Cardiac muscle cell (in vitro differentiated cells and primary cell): Measurements from ENCODE around the gene CDV3. TPM values are rescaled to one million over a fixed set of nuclear protein-coding genes. Genes with fewer than 3 reads are reported as not detected.

Source experiments
- DNase-seq, 2 donors: peaks; one replicate each; pipeline versions ENCODE4 v3.0.0 to v3.0.0-alpha.2; 2010 to 2017; ENCODE audit warnings: low read depth in 1 of 2, low spot score in 1 of 2
- H3K27ac ChIP-seq: fragments of 200-600 bp; sonication (generic); 2 replicates; pipeline ENCODE4 v1.5.1; 2016
- H3K27me3 ChIP-seq: fragments of 200-600 bp; sonication (generic); 2 replicates; pipeline ENCODE4 v1.6.0; 2016; ENCODE audit warnings: control low read depth
- H3K36me3 ChIP-seq: fragments of 200-600 bp; sonication (generic); 2 replicates; pipeline ENCODE4 v1.5.1; 2016; ENCODE audit warnings: control low read depth
- H3K4me1 ChIP-seq: fragments of 200-600 bp; sonication (generic); 2 replicates; pipeline ENCODE4 v1.8.1; 2017; ENCODE audit warnings: low read depth, mild to moderate bottlenecking, mixed run types
- H3K4me3 ChIP-seq: fragments of 200-600 bp; sonication (generic); 2 replicates; pipeline ENCODE4 v1.5.1; 2016; ENCODE audit warnings: mild to moderate bottlenecking
- H3K9me3 ChIP-seq: fragments of 200-600 bp; sonication (generic); 2 replicates; pipeline ENCODE4 v1.5.1; 2017; ENCODE audit warnings: low read depth, mild to moderate bottlenecking, control low read depth
- polyA plus RNA-seq: library from polyadenylated mRNA; unstranded; fragments of >200 nt; fragmentation: Nextera tagmentation; extraction: Ambion mirVana; gene quantifications from 2 replicates; pipeline ENCODE4 v1.2.1, GENCODE V29; 2016
- total RNA-seq: library from RNA; depleted of rRNA; stranded (reverse); fragments of >200 nt; gene quantifications from 2 replicates; pipeline ENCODE4 v1.2.3, GENCODE V29; 2016
- TF ChIP-seq, protein P1 (sequence below): IDR thresholded peaks from 2 replicates; pipeline ENCODE4 v1.5.1; 2012; ENCODE audit warnings: low read depth, mild to moderate bottlenecking, low read length

The CDV3 gene
- total and polyA plus RNA-seq, 2 experiments from 2014 or later = 56.7 to 100 TPM

DNA sequence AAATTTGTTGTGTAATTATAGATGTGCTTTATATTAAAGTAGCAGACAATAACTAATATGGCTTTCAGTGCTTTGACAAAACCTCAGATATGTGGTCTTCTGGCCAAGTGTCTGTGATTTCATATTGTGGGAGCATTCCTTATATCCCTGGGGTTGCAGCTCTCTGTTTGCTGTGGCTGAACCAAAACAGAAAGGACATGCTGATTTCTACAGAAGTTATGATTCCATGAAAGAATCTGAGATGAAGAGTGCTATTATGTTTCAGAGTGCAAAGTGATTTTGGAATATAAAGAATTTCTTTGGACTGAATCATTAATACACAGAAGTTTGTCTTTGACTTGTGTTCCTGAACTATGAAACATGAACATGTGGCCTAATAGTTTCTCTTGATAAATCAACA lies 36.5 kb downstream of the CDV3 start:
- TF ChIP-seq, protein P1, sequence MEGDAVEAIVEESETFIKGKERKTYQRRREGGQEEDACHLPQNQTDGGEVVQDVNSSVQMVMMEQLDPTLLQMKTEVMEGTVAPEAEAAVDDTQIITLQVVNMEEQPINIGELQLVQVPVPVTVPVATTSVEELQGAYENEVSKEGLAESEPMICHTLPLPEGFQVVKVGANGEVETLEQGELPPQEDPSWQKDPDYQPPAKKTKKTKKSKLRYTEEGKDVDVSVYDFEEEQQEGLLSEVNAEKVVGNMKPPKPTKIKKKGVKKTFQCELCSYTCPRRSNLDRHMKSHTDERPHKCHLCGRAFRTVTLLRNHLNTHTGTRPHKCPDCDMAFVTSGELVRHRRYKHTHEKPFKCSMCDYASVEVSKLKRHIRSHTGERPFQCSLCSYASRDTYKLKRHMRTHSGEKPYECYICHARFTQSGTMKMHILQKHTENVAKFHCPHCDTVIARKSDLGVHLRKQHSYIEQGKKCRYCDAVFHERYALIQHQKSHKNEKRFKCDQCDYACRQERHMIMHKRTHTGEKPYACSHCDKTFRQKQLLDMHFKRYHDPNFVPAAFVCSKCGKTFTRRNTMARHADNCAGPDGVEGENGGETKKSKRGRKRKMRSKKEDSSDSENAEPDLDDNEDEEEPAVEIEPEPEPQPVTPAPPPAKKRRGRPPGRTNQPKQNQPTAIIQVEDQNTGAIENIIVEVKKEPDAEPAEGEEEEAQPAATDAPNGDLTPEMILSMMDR = no peak
- Histone ChIP-seq H3K36me3 (peaks cover 49% of the 10 kb centered on the region), H3K9me3 (no peaks in the 10 kb centered on the region), H3K4me1 (no peaks in the 10 kb centered on the region), H3K27me3 (no peaks in the 10 kb centered on the region), H3K27ac (no peak overlapping the region), H3K4me3 (no peak overlapping the region)
- DNase-seq = peak in 1 of 2 donors; percentile 11

DNA sequence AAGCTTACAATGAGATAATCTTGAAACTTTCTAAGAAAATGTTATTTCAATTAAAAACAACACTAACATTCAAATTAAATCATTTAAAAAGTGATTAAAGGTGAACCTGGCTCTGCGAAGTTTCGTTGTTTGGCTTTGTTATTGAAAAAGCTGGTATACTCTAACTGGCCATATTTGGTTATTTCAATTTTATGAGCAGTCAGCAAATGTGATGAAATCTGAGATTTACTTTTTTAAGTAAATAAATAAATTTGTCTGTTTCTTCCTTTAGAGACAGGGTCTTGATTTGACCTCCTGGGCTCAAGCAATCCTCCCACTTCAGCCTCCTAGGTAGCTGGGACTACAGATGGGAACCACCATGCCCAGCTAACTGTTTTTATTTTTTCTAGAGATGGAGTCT lies 38.0 kb downstream of the CDV3 start:
- Histone ChIP-seq H3K9me3 (no peaks in the 10 kb centered on the region), H3K27ac (no peak overlapping the region), H3K4me3 (no peak overlapping the region), H3K27me3 (no peaks in the 10 kb centered on the region), H3K36me3 (peaks cover 53% of the 10 kb centered on the region), H3K4me1 (no peaks in the 10 kb centered on the region)
- TF ChIP-seq, protein P1 = no peak
- DNase-seq = no peak

DNA sequence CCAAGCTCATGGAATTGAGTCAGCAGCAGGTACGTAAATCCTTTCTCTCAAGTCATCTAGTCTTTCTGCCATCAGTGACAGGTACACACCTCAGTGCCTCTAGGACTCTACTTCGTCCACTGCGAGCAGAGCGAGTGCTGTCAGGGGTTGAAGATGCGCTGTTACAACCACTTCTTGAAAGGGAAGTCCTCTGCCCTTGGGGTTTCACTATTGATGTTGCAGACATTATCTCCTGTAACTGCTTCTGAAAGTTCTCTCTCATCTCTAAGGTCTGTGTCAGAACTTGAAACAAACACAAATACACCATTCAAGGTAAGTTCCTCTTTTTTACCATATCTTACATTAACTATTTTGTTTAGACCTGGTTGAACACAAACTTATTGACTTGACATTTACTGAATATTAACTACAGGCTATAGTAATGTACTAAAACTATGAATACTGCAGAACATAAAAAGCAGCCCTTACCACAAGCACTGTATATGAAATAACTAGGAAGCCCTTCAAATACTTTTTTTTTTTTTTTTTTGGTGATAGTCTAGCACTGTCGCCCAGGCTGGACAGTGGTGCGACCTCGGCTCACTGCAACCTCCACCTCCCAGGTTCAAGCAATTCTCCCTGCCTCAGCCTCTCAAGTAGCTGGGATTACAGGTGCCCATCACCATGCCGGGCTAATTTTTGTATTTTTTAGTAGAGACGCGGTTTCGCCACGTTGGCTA lies 46.7 kb downstream of the CDV3 start:
- TF ChIP-seq, protein P1 = no peak
- peaks cover 61% of the 10 kb centered on the region for H3K36me3 ChIP-seq
- no peak for DNase-seq
- no peaks in the 10 kb centered on the region for H3K27me3 ChIP-seq
- no peaks in the 10 kb centered on the region for H3K9me3 ChIP-seq
- no peak overlapping the region for H3K4me3 ChIP-seq
- H3K27ac ChIP-seq = no peak overlapping the region
- no peaks in the 10 kb centered on the region for H3K4me1 ChIP-seq

DNA sequence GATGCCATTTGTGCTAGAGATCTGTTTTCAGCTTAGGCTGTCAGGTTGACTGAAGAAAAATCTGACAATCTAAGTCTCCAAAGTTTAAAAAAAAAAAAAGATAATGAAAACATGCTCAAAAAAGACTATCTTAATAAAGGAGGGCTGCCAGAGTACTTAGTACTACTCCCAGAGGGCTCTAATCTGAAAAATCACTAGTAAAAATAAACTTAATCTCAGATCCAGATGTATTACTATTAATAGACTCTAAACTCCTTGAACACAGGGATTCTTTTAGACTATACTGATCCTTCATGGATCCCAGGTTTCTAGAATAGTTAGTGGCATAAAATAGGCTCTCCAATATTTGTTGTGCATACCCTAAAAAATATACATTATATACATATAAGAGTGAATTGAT lies 54.3 kb downstream of the CDV3 start:
- peak overlapping the region; percentile 66 for H3K27ac ChIP-seq
- peaks cover 53% of the 10 kb centered on the region for H3K36me3 ChIP-seq
- no peaks in the 10 kb centered on the region for H3K27me3 ChIP-seq
- H3K4me1 ChIP-seq = no peaks in the 10 kb centered on the region
- DNase-seq = no peak
- H3K4me3 ChIP-seq = no peak overlapping the region
- no peaks in the 10 kb centered on the region for H3K9me3 ChIP-seq
- TF ChIP-seq, protein P1 = no peak

DNA sequence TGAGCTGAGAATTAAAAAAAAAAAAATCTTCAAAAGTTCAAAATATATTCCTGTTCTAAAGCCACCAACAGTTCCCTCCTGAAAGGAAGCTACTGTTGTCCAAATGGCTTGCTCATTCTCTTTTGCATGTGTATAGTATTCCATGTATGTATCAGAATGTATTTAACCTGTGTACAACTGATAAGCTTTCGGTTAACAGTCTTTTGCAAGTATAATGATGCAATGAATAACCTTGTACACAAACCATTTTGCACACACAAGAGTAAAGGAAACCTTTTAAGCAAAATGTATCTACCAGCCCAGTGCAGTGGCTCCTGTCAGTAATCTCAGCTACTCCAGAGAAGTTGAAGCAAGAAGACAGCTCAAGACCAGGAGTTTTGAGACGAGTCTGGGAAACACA lies 55.7 kb downstream of the CDV3 start:
- no peak for DNase-seq
- no peak overlapping the region for H3K27ac ChIP-seq
- no peaks in the 10 kb centered on the region for H3K9me3 ChIP-seq
- TF ChIP-seq, protein P1 = no peak
- H3K36me3 ChIP-seq = peaks cover 49% of the 10 kb centered on the region
- no peaks in the 10 kb centered on the region for H3K4me1 ChIP-seq
- H3K4me3 ChIP-seq = no peak overlapping the region
- H3K27me3 ChIP-seq = no peaks in the 10 kb centered on the region

DNA sequence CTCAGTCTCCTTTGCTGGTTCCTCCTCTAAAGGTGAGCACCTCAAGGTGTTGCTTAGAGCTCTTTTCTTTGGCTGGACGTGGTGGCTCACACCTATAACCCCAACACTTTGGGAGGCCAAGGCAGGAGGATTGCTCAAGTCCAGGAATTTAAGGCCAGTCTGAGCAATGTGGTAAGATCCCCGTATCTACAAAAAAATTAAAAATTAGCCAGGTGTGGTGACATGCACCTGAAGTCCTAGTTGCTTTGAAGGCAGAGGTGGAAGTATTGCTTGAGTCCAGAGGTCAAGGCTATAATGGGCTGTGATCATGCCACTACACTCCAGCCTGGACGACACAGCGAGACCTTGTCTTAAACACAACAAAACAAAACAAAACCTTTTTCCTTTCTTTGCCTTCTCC lies 60.0 kb downstream of the CDV3 start:
- Histone ChIP-seq H3K4me3 (no peak overlapping the region), H3K4me1 (no peaks in the 10 kb centered on the region), H3K9me3 (no peaks in the 10 kb centered on the region), H3K36me3 (peaks cover 54% of the 10 kb centered on the region), H3K27me3 (no peaks in the 10 kb centered on the region), H3K27ac (no peak overlapping the region)
- TF ChIP-seq, protein P1 = no peak
- no peak for DNase-seq
